NCI-H1694 treated with DMSO at 0.1 percent for 48 hours (cell line): ENCODE results near the gene NFIA.
"Not testable (repeated sequence)": the region's sequence is repeated elsewhere in the genome, so short reads cannot be mapped to it uniquely, and the experiment has no call there.

Experiments
- DNase-seq: peaks from one replicate; lab custom pipeline; 2025; lab: John Stamatoyannopoulos, UW

Gene NFIA

DNA sequence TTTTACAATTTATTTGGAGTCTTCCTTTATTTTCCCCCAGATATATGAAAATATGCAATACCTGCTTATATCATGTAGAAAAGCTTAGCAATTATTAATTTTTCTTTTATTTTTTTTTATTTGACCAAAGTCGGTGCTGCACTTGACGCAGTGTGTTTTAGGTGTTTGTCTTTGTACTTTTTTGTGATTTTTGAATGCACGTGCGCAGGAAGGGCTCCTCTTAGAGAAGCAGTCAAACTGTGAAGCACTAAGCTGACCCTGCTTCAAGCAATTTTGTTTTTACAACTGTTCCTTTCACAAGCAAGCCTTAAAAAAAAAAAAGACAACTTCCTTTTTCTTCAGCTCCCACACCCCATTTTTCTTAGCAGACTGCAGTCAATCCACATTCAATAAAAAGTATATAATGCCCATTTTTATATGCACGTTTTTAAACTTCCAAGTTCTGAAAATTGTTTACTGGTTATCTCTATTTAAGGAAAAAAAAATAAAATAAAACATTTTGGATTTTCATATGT is 375.2 kb downstream of the NFIA start:
- no peak for DNase-seq

DNA sequence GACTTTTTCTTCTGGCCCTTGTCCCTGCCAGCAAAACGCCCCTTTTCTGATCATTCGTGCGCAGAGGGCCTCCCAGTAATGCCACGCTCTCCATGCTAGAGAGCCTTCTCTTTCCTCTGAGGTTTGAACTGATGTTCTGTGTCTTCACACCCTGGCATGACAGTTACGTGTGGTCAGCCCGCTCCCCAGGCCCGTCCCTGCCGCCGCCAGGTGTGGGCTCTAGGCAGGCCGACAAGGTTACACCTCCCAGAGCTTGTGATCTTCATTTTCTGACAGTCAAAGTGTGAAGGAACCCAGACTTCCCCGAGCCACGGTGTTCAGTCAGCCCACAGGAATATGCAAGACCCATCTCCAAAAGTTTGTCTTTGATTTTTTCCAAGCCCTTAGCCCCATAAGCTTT is 377.0 kb downstream of the NFIA start:
- DNase-seq, result no peak

DNA sequence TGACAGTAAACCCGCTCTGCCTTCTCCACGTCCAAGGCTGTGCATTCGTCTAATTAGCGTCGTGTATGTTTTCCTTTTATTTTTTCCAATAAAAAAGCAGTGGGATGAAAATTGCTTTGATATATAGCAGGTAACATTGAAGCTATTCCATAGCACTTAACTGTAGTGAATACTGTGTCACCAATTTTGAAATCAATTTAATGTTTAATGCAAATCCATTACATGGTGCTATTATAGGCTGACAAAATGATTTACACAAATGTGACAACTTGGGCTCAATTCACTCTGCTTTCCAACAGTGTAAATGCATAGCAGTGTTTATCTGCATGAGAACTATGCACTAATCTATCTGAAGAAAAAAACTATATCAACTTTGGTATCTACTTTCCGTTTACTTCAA is 377.8 kb downstream of the NFIA start:
- no peak for DNase-seq

DNA sequence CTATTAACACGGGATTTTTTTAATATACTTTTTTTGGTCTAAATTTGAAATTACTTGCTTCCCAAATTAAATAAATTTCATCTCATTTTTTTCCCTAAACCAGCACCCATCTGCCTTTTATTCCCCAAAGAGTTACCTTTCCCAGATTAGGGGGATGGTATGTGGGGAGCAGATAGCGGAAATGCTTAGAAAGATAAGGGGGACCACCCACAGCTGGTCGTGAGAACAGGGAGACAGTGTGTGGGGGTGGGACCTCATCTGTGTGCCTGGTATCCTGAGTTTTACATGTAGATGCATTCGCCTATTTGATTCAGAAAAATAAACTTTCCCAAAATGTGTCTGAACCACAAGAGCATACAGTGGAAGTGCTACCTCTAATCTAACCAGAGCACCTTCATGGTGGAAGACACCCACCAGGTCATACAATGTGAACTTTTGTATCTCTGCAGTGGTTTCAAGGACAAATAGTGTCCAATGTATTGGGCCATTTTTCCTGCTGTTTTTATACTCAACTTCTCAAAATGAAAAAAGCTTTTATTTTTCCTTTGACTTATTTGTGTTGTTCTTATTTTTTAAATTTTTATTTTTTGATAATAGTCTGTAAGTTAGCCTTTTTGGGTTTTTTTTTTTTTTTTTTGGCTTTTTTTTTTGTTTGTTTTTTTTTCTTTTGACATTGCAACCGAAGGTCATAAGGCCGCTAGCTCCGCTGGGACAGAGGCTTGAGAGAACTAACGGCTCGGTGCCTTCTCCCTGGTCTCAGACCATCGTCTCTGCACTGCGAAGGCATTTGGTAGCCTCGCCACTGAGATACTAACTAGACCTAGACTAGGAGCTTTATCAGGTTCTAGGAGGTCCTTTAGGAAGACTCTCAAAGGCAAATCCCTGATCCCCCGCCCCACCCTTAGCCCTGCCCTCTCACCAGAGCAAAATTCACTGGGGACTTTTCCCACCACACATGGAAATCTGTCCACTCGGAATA is 379.3 kb downstream of the NFIA start:
- DNase-seq, result no peak

DNA sequence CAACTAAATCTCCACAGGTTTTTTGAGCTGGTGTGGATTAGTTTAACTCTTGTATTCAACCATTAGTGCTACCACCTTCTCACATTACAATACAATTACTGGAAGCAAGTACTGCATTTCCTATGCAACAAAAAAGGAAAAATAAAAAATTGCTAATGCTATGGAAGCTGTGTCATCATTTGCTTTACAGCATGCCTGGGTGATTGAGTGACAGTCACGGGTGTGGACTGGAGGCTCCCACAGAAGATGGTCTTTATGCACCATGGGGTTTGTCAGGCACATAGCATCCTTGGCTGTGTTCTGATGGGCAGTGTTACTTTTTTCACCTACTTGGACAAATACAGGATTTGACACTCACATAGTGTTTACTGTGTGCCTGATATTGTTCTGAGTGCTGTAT is 380.3 kb downstream of the NFIA start:
- no peak for DNase-seq

DNA sequence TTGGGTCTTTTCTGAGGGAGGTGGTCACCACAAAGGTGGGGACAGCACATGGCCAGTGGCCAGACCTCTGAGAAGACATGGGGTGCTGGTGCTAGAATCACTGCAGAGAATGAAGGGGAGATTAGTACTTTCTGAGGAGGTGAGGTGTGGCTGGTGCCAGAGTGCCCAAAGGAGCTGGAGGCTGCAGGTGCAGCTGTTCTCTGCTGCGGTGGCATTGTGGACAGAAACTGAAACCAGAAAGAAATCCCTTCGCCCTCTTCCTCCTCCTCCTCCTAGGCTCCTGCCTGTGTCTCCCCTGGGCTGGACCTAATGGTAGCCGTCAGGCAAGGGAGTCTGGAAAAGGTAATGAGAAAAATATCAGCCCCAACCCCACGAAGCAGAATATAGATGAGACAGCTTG is 380.9 kb downstream of the NFIA start:
- no peak for DNase-seq

DNA sequence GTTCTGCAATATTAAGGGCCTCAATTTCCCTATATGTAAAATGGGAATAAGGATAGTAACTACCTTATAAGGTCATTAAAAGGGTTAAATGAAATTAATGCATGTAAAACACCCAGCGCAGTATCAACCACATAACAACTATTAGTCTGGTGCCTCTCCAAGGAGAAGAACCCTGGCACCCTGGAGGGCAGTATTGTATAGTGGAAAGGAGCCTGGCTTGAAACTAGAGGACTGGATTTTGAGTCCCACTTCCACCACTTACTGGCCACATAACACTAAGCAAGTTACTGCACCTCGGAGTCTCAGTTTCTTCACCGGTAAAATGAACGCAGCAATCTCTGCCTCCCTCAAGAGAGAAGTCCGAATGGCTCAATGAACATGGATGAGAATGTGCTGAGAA is 385.5 kb downstream of the NFIA start:
- DNase-seq, result not testable (repeated sequence)

DNA sequence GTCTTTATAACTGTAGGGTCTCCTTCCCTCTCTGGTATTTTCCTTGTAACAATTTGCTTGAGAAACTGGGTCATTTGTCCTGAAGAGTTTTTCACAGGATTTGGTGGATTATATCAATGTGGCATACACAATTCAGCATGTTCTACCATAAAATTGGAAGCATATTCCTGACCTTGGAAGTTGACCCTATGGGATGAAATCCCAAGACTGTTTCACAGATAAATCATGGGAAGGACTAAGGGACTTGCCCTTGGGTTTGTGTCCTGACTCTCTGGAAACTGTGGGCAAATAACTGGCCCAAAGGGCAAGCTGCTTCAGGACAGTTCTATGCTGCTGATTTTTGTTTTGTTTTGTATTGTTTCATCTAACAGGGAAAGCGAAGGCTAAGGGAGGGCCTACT is 387.0 kb downstream of the NFIA start:
- no peak for DNase-seq

DNA sequence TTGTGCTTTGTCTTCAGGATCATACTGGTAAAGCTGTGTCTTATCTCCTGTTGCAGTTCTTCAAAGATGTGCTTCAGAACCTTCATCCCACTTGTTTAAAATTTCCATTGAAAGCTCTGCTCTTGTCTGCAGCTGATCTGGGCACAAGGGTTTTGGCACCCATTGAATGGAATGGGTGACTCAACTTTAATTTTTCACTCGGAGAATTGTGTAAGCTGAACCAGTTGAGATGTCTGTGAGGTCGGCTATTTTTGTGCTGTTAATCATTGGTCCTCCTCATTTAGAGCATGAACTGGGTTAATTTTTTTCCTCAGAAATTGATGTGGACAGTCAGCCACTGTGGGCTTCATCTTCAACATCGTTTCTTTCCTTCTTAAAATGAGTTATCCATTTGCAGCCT is 390.5 kb downstream of the NFIA start:
- DNase-seq, result no peak

DNA sequence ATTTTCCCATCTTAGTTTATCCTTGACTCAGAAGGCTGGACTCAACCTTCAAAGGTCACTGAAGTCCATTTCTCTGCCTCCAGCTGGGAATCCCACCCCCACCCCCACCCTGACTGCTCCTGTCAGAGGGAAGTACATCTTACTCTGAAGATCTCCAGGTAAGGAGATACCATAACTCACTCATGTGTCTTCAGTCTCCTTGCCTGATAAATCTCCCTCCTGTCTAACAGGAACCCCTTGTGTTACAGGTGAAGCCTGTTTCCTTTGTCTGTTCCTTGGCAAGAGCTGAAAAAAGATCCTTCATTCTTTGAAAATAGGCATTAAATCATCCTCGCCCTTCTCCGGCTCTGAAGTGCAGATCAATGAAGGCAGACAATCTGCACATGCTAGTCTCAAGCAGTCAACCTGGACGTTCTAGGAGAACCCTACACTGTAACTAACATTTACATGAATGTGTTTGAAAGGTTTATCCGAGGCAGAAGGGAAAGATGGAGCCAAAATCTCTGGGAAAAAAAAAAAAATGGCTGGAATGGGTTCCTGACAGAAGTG is 392.0 kb downstream of the NFIA start:
- no peak for DNase-seq

DNA sequence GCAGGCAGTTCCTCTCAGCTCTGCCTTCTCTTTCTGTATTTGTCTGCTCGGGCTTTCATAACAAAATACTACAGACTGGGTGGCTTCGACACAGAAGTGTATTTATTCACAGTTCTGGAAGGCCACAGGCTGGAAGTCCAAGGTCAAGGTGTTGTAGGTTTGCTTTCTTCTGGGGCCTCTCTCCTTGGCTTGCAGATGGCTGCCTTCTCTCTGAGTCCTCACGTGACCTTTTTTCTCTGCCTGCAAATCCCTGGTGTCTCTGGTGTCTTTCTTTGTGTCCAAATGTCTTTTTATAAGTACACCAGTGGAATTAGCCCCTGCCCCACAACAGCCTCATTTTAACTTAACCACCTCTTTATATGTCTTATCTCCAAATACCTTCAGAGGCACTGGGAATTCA is 392.6 kb downstream of the NFIA start:
- no peak for DNase-seq

DNA sequence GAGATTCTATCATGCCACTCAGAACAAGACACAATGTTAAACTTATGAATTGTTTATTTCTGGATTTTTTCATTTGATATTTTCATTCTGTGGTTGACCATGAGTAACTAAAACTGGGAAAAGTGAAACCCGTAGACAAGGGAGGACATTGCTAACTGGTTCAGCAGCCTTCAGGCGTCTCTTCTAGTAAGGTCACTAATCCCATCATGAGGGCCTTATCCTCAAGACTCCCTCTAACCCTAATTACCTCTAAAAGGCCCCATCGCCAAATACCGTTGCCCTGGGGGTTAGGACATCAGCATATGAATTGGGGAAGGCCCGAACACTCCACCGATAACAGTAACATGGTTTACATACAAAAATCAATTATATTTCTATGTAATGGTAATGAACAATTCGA is 394.9 kb downstream of the NFIA start:
- no peak for DNase-seq

DNA sequence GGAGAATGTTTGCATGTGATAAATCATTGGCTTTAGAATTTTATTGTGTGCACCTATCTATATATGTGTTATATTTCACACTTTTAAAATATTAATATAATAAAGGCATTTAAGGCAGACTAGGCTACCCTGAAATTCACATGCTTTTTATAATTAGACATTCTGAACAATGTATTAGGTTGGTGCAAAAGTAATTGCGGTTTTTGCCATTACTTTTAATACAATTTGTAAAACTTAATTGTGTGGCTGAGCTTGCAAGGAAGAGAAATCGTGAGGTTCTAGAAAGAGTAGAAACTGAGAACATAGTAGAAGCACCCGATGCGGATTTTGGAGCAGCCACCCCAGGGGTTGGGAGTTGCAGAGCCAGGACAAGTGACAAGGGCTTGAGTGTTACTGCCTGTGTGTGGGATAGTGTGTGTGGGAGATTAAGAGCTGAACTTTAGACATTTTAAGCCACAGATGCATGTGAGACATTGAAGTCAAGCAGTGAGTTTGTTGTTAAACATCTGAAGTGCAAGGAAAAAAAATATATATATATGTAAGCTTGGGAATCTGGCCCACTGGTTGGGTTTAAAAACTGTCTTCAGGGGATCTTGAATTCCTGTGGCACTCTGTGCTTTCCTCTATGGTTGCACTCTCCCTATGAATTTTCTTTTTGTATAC is 398.0 kb downstream of the NFIA start:
- DNase-seq, result no peak

DNA sequence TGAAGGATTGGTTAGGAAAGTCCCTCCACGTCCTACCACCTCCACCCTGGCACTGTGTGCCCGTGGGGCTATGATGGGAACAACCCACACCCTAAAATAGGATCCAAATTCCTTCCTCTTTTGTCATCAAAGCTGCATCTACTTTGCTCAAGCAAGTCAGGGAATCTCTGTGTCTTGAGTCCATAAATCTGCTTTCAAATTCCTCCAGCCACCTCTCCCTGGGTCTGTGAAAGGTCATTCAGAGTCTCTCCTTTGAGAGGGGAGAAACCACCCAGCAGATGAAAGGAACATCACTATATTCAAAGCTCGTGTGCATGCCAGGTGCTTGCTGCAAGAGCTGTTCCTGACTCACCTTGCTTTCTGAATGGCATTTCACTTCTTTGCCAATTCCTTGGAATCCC is 399.0 kb downstream of the NFIA start:
- DNase-seq, result no peak

DNA sequence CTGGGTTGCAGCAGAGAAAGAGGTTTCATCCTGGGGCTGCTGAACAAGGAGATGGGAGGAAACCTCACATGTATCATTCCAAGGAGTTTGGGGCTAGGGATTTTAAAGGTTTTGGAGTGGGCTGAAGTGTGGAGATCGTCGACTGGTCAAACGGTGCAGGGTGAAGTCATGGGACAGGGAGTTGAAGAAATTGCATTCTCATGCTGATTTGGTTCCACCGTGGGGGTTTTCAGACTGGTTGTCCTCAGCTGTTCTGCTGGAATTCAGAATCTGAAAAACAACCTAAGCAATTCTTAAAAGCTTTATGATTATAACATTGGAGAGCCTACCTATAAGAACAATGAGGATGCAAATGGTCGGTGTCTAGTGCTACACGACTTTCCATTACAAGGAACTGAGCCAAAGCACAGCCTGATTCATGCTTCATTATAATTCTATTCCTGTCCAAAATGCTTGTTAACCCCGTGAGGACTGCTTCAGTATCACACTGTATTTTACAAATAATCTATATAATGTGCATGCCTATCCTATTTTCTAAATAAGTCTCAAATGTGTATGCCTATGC is 399.9 kb downstream of the NFIA start:
- DNase-seq, result no peak

DNA sequence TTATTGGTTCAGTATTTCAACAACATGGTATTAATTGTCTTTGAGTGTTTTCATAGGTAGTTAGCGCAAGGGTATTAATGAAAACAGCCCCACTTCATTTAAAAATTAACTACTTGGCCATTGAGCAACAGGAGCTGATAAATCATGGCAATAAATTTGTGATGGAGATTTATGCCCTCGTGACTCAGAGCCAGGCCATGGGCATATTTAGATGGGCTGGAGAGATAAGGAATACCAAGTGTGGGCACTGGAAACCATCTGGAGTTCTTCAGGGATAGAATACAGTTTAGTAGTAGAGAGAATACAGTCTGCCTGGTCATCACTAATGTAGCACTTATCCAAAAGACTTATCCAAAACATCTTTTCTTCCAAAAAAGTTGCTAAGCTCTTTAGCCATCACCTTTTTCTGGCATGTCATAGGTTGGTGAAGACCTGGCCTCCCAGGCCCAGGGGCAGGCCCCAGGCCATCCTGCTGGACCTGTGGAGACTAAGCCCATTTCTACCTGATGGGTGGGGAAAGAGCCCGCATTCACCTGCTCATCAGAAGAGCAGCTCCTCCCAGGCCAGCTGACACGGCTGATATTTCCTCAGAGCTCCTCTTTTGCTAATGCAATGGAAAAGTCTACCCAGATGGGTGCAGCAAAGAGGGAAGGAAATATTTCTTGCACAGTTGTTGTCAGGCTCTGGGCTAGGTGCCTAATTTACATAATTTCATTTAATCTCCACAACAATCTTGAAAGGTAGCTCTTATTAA is 404.6 kb downstream of the NFIA start:
- DNase-seq, result no peak

DNA sequence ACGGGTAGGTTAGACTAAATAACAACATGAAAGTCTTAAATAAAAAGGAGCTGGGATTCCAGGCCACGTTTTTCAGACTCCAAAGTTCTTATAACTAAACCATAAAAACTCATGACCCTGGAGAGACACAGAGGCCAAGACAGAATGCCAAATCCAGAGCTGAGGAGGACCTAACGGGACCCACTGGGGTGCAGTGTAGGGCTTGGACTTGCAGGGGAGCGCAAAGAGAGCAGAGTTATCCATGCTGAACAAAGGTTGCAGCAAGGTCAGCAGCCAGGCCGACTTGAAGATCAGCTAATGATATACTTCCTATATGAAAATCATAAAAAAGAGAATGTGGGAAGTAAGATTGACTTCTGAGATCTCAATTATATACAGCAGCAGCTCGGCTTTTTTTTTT is 405.4 kb downstream of the NFIA start:
- no peak for DNase-seq

DNA sequence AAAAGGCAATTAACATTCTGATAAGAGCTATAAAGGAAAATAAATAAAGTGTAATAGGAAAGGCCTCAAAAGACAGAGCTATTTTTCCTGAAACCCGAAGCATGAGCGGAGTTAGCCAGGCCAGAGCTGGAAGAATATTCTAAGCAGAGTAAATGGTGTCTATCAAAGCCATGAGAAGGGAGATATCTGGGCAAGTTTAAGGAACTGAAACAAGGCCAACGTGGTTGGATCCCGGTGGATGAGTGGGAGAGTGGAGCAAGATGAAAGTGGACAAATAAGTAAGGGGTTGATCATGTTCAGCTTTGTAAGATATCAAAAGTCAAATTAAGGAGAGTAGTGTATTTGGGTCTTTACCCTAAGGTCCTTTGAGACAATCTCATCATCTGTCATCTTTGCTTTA is 408.6 kb downstream of the NFIA start:
- no peak for DNase-seq

DNA sequence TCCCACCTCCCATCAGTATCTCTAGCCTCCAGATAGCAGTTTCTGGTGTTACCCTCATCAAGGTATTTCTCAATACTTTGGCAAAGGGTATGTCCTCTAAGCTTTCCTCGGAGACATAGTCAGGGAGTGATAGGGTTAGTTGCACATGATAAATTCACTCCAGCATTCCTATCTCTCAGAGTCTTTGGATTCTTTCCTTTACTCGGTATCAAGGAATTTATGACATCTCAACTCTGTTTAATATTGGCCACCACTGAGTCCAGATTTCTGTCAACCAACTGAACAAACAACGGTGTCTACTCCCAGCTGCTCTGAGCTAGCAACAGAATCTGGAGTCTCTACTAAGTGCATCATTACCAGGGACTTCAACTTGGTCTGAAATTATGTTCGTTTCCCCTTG is 409.1 kb downstream of the NFIA start:
- no peak for DNase-seq

DNA sequence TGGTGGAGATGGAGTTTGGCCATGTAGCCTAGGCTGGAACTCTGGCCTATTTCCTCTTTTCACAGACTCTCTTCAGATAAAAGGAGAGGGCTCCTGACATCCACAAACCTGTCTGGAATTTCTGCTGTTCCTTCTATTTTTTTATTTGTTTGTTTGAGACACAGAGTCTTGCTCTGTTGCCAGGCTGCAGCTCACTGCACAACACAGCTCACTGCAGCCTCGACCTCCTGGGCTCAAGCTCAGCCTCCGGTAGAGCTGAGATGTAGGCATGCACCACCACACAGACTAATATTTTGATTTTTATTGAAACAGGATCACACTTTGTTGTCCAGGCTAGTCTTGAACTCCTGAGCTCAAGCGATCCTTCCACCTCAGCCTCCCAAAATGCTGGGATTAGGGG is 411.6 kb downstream of the NFIA start:
- DNase-seq, result no peak

DNA sequence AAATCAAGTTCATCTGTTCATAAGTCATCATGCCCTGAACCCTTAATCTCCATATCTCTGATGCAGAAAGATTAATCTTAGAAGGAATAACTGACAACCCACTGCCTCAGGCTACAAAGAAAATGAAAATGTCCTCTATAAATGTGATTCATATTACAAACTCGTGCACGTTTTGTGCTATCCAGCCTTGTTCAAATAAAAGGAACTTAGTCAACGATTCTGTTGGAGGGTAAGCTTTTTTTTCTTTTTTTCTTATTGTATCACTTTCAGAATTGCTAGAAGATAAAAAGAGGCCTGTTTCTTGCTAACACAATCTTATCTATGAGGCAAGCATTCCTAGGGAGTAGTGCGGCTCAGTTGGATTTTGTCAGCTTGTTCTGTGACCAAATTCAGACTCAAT is 414.1 kb downstream of the NFIA start:
- no peak for DNase-seq

DNA sequence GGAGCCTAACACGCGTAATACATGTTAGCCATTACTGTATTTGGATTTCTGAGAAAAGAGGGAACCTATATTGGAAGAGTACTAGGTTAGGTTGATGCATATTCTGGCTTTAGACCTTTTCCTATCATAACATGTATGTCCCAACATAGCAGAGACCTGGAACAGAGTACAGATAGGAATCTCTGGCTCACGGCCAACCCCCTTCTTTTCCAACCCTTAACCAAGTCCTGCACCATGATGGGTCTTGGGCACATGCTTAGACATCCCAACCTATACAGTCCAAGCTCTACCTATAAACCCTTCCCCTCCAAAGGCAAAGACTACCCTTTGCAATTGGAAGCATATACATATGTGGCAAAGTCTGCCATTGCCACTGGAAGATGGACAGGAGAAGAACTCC is 414.7 kb downstream of the NFIA start:
- DNase-seq, result no peak
